IPS-11a (cell line): ENCODE data around the gene NEURL4.
"Not testable (repeated sequence)": the region's sequence is repeated elsewhere in the genome, so short reads cannot be mapped to it uniquely, and the experiment has no call there.

ENCODE experiments used
- H3K4me3 ChIP-seq: one replicate; pipeline ENCODE4 v1.5.1; 2013; ENCODE audit warnings: low read depth, low read length, control low read depth

The NEURL4 gene

DNA sequence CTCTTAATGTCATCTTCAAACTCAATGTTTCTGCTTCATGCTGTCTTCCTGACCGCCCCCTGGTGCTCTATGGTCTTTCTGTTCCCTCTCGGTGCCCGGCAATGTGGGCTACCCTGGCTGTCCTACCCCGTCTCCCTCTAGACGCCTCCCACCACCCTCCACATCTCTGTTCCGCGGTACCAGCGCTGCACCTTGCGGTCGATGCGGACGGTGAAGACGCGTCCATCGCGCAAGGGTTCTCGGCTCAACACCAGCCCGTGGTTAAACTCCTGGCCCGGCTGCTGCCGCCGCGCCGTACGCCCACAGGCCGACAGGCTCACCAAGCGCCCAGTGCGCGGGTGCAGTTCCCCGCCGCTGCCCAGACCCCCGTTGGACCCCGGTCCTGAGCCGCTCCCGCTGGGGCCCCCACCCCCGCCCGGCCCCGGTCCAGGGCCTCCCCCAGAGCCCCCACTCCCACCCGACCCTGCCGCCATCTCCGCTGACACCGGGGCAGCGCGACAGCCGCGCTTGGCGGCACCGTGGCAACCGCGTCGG lies at the start of gene NEURL4:
TSS of gene NEURL4 (minus strand) at position 496 of the 534 bp plus-strand sequence. CDS start at position 473, 23 bp downstream.
- peak within 1 kb of the TSS; percentile 97 for H3K4me3 ChIP-seq

- H3K4me3 ChIP-seq: no peak overlapping the region
Observed at GRCh38 chr17:7374353-7374752, 45.2 kb upstream of the NEURL4 start.

- H3K4me3 ChIP-seq: no peak overlapping the region
Observed at GRCh38 chr17:7370853-7371252, 41.7 kb upstream of the NEURL4 start.

GRCh38 chr17:7369825-7370224 lies 40.7 kb upstream of the NEURL4 start:
- no peak overlapping the region for H3K4me3 ChIP-seq

GRCh38 chr17:7368599-7368994 lies 39.5 kb upstream of the NEURL4 start:
- H3K4me3 ChIP-seq: not testable (repeated sequence)

- H3K4me3 ChIP-seq: no peak overlapping the region
Observed at GRCh38 chr17:7367918-7368598, 38.9 kb upstream of the NEURL4 start.

DNA sequence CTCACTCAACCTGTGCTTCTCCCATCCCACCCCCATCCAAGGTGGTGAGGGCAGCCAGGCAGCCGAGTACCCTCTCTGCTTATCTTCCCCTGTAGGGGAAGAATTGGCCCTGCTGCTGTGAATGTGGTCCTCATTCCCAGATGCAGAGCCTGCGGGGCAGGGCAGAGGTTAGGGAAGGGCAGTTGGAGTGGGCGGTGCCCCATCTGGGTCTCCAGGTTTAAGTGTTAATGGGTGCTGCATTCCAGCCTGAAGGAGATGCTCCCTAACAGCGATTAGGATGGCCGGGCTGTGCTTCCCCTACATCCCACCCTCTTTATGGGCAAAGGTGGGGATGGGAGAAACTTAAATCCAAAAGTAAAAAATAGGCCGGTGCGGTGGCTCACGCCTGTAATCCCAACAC lies 37.9 kb upstream of the NEURL4 start:
- no peak overlapping the region for H3K4me3 ChIP-seq

- not testable (repeated sequence) for H3K4me3 ChIP-seq
Observed at GRCh38 chr17:7365963-7366362, 36.8 kb upstream of the NEURL4 start.

DNA sequence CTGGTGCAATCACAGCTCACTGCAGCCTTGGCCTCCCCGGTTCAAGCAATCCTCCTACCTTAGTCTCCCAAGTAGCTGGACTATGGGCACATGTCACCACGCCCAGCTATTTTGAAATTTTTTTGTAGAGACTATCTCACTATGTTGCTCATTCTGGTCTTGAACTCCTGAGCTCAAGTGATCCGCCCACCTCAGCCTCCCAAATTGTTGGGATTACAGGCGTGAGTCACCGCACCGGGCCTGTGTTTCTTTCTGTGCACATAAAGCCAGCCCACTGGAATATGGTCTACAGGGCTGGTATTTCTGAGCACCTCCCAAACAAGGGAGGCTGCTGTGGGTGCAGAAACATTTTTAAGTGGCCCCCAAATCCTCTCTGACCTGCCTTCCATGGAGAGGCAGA lies 34.2 kb upstream of the NEURL4 start:
- no peak overlapping the region for H3K4me3 ChIP-seq

DNA sequence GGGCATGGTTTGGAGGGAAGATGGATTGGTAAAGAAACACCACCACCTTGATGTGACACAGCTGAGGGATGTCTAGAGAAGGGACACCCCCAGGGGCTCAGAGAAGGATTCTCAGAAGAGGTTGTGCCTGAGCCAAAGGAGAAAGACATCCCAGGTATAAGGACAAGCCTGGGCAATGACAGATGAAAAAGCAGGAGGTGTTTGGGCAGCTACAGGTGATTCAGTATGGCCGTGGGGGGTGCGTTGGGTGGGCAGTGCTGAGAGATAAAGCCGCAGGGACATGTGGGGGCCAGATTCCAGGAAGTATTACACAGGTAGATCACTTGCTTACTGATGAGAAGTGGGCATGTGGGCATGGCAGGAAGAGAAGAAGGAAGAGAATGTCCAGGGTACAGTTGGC lies 32.8 kb upstream of the NEURL4 start:
- H3K4me3 ChIP-seq: no peak overlapping the region

DNA sequence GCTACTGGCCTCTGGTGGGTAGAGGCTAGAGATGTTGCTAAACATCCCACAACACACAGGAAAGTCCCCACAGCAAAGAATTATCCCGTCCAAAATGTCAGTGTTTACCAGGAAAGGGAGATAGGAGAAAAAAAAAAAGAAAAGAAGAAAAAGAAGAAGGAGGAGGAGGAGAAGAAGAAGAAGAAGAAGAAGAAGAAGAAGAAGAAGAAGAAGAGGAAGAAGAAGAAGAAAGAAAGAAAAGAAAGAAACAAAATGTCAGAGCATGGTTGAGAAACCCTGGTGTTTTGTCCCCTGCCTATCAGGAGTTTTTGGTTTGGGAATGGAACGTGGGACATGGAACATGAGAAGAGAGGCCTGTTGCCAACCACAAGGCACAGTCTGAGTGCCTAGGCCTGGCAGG lies 28.2 kb upstream of the NEURL4 start:
- no peak overlapping the region for H3K4me3 ChIP-seq

DNA sequence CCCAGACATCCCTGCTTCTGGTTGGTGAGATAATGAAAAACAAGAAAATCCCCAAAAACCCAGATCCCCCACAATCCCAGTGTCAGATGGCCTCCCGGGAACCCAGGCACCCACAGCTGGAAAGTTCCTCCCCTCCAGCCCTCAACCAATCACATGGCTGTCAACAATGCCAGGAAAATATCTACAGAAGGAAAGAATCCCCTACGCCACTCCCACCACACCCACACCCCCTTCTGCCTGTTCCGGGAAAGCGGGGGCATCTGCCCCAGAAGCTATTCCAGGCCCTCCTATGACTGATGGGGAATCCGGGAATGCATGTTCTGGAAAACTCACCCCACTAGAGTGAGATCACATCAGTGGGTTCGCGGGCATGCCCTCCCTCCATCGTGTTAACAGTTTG lies 27.6 kb upstream of the NEURL4 start:
- no peak overlapping the region for H3K4me3 ChIP-seq

GRCh38 chr17:7356072-7356549 lies 27.0 kb upstream of the NEURL4 start:
- no peak overlapping the region for H3K4me3 ChIP-seq

DNA sequence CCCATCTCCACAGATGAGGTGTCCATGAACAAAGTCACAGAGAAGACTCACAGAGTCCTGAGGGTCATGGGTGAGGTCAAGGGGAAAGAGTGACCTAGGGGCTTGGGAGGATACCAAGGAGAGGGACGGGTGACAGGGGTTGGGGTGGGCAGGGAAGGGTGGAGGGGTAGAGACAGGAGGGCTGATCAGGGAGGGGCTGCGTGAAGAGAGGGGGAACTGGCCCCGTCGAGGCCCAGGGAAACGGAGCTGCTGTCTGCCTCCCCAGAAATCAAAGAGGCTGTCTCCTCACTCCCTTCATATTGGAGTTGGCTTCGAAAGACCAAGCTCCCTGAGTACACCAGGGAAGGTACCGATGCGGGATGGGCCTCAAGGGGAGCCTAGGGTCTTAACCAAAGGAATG lies 26.4 kb upstream of the NEURL4 start:
- no peak overlapping the region for H3K4me3 ChIP-seq

GRCh38 chr17:7355053-7355452 lies 25.9 kb upstream of the NEURL4 start, which contains the start of gene TMEM95:
Gene TMEM95, plus strand, starts transcription at chr17:7355156. Its CDS starts 49 bp downstream, at chr17:7355205.
- H3K4me3 ChIP-seq: no peak within 1 kb of the TSS

- H3K4me3 ChIP-seq: no peak overlapping the region
Observed at GRCh38 chr17:7354262-7354843, 25.2 kb upstream of the NEURL4 start.

DNA sequence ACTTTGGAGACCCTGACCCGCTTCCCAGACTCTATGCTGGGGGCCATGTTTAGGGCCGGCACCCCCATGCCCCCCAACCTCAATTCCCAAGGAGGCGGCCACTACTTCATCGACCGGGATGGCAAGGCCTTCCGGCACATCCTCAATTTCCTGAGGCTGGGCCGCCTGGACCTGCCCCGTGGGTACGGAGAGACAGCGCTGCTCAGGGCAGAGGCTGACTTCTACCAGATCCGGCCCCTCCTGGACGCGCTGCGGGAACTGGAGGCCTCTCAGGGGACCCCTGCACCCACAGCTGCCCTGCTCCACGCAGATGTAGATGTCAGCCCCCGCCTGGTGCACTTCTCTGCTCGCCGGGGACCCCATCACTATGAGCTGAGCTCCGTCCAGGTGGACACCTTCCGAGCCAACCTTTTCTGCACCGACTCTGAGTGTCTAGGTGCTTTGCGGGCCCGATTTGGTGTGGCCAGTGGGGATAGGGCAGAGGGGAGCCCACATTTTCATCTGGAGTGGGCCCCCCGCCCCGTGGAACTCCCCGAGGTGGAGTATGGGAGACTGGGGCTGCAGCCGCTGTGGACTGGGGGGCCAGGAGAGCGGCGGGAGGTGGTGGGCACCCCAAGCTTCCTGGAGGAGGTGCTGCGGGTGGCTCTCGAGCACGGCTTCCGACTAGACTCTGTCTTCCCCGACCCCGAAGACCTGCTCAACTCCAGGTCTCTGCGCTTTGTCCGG lies 23.9 kb upstream of the NEURL4 start:
- H3K4me3 ChIP-seq: no peak overlapping the region

DNA sequence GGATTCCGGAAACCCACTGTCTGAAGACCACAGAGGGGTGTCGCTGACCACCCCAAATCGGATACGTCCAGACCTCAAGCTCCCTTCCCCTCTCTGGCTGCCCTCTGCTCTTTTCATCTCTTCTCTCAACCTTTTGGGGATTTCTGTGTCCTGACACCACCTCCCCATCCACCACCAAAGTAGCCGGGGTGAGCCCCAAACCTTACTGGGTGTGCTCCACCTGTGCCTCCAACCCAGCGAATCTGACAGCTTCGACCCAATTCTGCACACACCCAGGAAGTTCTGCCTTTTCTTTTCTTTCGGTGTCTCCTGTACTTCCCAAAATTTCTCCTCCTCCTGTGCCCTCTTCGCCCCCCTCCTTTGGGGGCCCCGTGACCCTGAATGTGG lies 23.4 kb upstream of the NEURL4 start:
- H3K4me3 ChIP-seq: peak overlapping the region; percentile 49

DNA sequence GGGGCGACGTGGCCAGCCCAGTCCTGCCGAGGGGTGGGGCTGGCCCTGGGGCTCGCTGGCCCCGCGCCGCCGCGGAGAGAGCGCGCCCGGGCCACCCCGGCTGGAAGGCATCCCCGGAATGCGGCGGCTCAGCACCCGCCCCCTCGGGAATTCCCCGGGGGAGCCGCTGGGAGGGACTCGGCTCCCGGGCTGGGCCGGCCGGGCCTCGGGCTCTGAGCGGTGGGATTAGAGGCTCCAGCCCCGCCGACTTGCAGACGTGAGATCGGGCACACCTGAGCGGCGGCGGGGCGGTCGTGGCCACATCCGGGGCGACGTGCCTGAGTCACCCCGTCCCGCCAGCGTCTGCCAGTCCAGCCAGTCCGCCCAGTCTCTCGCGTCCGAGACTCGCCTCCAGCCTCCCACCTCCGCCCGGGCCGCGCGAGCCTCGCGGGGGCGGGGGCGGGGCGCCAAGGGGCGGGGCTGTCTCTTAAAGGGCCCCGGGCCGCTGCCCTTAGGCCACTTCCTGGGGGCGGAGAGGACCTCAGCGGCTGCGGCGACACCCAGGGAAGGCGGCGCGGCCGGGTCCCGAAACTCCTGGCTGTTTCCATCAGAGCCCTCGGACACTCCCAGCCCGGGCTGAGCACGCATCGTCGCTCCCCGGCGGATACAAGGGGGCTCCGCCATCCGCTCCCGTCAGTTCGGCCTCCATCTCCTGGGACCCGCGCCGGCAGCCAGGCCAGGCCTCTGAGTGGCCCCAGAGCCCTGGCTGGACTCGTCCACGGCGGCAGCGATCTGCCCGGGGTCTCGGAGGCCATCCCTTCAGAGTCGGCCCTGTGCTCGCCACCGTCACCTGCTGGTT lies 22.7 kb upstream of the NEURL4 start, which contains the start of gene KCTD11:
TSS of gene KCTD11 (plus strand) at position 498 of the 838 bp plus-strand sequence.
- H3K4me3 ChIP-seq: peak within 1 kb of the TSS; percentile 62

- no peak overlapping the region for H3K4me3 ChIP-seq
Observed at GRCh38 chr17:7348478-7349242, 19.5 kb upstream of the NEURL4 start.
